OCI-LY7 (cell line): Measurements from ENCODE around the gene CABYR.

Source experiments
- EZH2phosphoT487 ChIP-seq: fragments of 200-600 bp; sonication (generic); IDR thresholded peaks from 2 replicates; pipeline ENCODE4 v1.6.1; 2018; ENCODE audit warnings: low read depth, borderline replicate concordance, mild to moderate bottlenecking, mixed run types, antibody characterized with exemption, low read length, moderate library complexity, mixed read lengths
- TF ChIP-seq, protein P1 (sequence below): fragments of 200-600 bp; sonication (generic); conservative IDR thresholded peaks from 2 replicates; pipeline ENCODE4 v1.5.1; 2014; ENCODE audit warnings: mild to moderate bottlenecking, antibody characterized with exemption, low read length, moderate library complexity, mixed read lengths

DNA sequence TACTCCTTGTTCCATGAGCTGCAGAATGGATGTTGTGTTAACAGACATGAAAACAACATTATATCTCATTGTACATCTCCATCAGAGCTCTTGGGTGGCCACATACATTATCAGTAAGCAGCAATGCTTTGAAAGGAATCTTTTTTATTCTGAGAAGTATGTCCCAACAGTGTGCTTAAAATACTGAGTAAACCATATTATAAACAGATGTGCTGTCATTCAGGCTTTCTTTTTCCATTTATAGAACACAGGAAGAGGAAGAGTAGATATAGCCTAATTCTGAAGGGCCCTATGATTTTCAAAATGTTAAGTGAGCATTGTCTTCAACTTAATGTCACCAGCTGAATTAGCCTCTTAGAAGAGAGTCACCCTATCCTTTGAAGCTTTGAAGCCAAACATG lies 44.3 kb upstream of the CABYR start:
- TF ChIP-seq, protein P1, sequence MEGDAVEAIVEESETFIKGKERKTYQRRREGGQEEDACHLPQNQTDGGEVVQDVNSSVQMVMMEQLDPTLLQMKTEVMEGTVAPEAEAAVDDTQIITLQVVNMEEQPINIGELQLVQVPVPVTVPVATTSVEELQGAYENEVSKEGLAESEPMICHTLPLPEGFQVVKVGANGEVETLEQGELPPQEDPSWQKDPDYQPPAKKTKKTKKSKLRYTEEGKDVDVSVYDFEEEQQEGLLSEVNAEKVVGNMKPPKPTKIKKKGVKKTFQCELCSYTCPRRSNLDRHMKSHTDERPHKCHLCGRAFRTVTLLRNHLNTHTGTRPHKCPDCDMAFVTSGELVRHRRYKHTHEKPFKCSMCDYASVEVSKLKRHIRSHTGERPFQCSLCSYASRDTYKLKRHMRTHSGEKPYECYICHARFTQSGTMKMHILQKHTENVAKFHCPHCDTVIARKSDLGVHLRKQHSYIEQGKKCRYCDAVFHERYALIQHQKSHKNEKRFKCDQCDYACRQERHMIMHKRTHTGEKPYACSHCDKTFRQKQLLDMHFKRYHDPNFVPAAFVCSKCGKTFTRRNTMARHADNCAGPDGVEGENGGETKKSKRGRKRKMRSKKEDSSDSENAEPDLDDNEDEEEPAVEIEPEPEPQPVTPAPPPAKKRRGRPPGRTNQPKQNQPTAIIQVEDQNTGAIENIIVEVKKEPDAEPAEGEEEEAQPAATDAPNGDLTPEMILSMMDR, result no peak
- TF ChIP-seq EZH2phosphoT487, result no peak
